Right atrium auricular region (tissue), 2 donors: Measurements from ENCODE around the gene RAD23A. TPM values are rescaled to one million over a fixed set of nuclear protein-coding genes. Genes with fewer than 3 reads are reported as not detected.

Experiments used
- DNase-seq: peaks from one replicate; pipeline ENCODE4 v3.0.0-alpha.2; 2019; ENCODE audit warnings: low spot score
- H3K27ac ChIP-seq, 2 donors: fragments of 200-600 bp; sonication (generic); 1 replicate in 1 of 2; 2 replicates in 1 of 2; pipeline ENCODE4 v1.5.1; 2016 to 2019
- H3K27me3 ChIP-seq, 2 donors: fragments of 200-600 bp; sonication (generic); one replicate each; pipeline versions ENCODE4 v1.5.1 to v1.6.0; 2017 to 2019
- H3K36me3 ChIP-seq: fragments of 200-600 bp; sonication (generic); one replicate; pipeline ENCODE4 v1.5.1; 2016
- H3K4me1 ChIP-seq, 2 donors: fragments of 200-600 bp; sonication (generic); one replicate each; pipeline versions ENCODE4 v1.5.1 to v1.6.0; 2017 to 2019
- H3K4me3 ChIP-seq, 2 donors: fragments of 200-600 bp; sonication (generic); 1 replicate in 1 of 2; 2 replicates in 1 of 2; pipeline ENCODE4 v1.5.1; 2017 to 2019; ENCODE audit warnings: mild to moderate bottlenecking in 1 of 2, moderate library complexity in 1 of 2
- H3K9me3 ChIP-seq, 2 donors: fragments of 200-600 bp; sonication (generic); one replicate each; pipeline ENCODE4 v1.5.1; 2019
- total RNA-seq, 2 donors: library from RNA; depleted of rRNA; stranded (reverse); fragments of >200 nt; gene quantifications; one replicate each; pipeline ENCODE4 v1.1.0, GENCODE V29; 2016
- TF ChIP-seq, protein P1 (sequence below), 2 donors: fragments of 200-600 bp; sonication (generic); IDR thresholded peaks; one replicate each; pipeline ENCODE4 v1.5.1; 2019; ENCODE audit warnings: antibody characterized with exemption in 2 of 2

RAD23A gene
- total RNA-seq, 2 donors from 2014 or later: 178 to 185 TPM

DNA sequence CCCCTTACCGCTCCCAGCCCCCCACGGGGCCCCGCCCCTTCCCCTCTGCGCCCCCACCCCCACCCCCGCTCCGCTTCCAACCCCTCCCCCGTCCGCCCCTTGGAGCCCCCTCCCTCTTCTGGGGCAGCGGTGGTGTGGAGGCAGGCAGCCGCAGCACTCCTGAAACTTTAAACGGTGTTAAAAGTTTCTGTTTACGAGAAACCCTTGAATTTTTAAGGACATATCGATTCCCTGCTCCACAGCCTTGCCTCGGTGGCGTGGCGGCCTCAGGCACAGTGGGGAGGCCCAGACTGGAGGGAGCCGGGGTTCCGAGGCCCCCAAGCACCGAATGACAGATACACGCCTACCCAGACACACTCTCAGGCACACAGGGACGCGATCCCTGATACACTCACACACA lies 44.8 kb downstream of the RAD23A start:
- TF ChIP-seq, protein P1, sequence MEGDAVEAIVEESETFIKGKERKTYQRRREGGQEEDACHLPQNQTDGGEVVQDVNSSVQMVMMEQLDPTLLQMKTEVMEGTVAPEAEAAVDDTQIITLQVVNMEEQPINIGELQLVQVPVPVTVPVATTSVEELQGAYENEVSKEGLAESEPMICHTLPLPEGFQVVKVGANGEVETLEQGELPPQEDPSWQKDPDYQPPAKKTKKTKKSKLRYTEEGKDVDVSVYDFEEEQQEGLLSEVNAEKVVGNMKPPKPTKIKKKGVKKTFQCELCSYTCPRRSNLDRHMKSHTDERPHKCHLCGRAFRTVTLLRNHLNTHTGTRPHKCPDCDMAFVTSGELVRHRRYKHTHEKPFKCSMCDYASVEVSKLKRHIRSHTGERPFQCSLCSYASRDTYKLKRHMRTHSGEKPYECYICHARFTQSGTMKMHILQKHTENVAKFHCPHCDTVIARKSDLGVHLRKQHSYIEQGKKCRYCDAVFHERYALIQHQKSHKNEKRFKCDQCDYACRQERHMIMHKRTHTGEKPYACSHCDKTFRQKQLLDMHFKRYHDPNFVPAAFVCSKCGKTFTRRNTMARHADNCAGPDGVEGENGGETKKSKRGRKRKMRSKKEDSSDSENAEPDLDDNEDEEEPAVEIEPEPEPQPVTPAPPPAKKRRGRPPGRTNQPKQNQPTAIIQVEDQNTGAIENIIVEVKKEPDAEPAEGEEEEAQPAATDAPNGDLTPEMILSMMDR (IDR thresholded peaks at IDR 0.05): no peak
- DNase-seq: no peak
- no peaks in the 10 kb centered on the region for H3K27me3 ChIP-seq
- no peak overlapping the region for H3K27ac ChIP-seq
- H3K4me1 ChIP-seq: peaks cover 0 to 8% of the 10 kb centered on the region in 2 donors
- H3K9me3 ChIP-seq: no peaks in the 10 kb centered on the region
- H3K4me3 ChIP-seq: no peak overlapping the region
- H3K36me3 ChIP-seq: no peaks in the 10 kb centered on the region

GRCh38 chr19:12990853-12991252 lies 45.2 kb downstream of the RAD23A start:
- Histone ChIP-seq H3K4me1 (peaks cover 0 to 5% of the 10 kb centered on the region in 2 donors), H3K36me3 (no peaks in the 10 kb centered on the region), H3K4me3 (no peak overlapping the region), H3K27me3 (no peaks in the 10 kb centered on the region), H3K9me3 (no peaks in the 10 kb centered on the region), H3K27ac (no peak overlapping the region)
- TF ChIP-seq, protein P1 (IDR thresholded peaks at IDR 0.05): no peak
- DNase-seq: no peak

DNA sequence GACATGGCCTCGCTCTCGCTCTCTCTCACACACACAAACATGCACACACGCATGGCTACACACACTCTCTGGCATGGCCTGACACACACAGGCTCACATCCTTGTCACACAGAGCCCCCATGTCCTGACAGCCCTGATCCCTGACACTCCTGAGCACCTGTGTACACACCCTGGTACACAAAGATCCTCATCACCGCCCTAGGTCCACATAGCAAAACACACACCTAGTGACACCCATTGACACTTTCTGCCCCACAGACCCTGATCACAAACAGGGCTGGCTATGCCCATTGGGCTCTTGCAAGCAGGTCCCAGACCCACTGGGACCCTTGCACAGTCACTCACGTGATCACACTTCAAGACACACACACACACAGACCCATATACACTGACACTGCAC lies 45.6 kb downstream of the RAD23A start:
- Histone ChIP-seq H3K9me3 (no peaks in the 10 kb centered on the region), H3K27me3 (no peaks in the 10 kb centered on the region), H3K4me3 (no peak overlapping the region), H3K4me1 (peaks cover 0 to 7% of the 10 kb centered on the region in 2 donors), H3K36me3 (no peaks in the 10 kb centered on the region), H3K27ac (no peak overlapping the region)
- no peak for DNase-seq
- TF ChIP-seq, protein P1 (IDR thresholded peaks at IDR 0.05): no peak

- Histone ChIP-seq H3K27me3 (no peaks in the 10 kb centered on the region), H3K9me3 (no peaks in the 10 kb centered on the region), H3K4me1 (peaks cover 0 to 21% of the 10 kb centered on the region in 2 donors), H3K36me3 (no peaks in the 10 kb centered on the region), H3K27ac (no peak overlapping the region), H3K4me3 (no peak overlapping the region)
- DNase-seq: no peak
- TF ChIP-seq, protein P1 (IDR thresholded peaks at IDR 0.05): no peak
These were observed 47.1 kb downstream of the RAD23A start for GRCh38 chr19:12992729-12993128.

GRCh38 chr19:12993562-12993961 lies 47.9 kb downstream of the RAD23A start:
- no peak overlapping the region for H3K27ac ChIP-seq
- no peaks in the 10 kb centered on the region for H3K9me3 ChIP-seq
- H3K4me3 ChIP-seq: no peak overlapping the region
- H3K27me3 ChIP-seq: no peaks in the 10 kb centered on the region
- H3K36me3 ChIP-seq: no peaks in the 10 kb centered on the region
- no peak for DNase-seq
- H3K4me1 ChIP-seq: peaks cover 0 to 23% of the 10 kb centered on the region in 2 donors
- TF ChIP-seq, protein P1 (IDR thresholded peaks at IDR 0.05): no peak
